Left cardiac atrium (tissue), 4 donors: ENCODE results near the gene NXPH4. TPM values are rescaled to one million over a fixed set of nuclear protein-coding genes. Genes with fewer than 3 reads are reported as not detected.

Source experiments
- ATAC-seq, 2 donors: fragments of 200-7000 bp; cut with Tn5 transposase; one replicate each; pipeline ENCODE4 v1.9.1; 2020; ENCODE audit warnings: mild to moderate bottlenecking in 2 of 2, moderate library complexity in 2 of 2
- DNase-seq: peaks from one replicate; pipeline ENCODE4 v3.0.0-alpha.2; 2020
- intact Hi-C, 2 donors: fragments of 100-400 bp; cut with DNase I; formaldehyde crosslinking; loops; one replicate each; pipeline versions ENCODE4 v1.14.1 to v1.15.1; 2022 to 2023
- total RNA-seq, 2 donors: library from RNA; stranded (reverse); fragmentation: NEBNext Ultra II Directional; extraction: Animal tissue kit (Norgen Biotek cat#: 25700); gene quantifications; one replicate each; pipeline ENCODE4 v1.2.1, GENCODE V29; 2021
- donor health status: DM: no; HTN: yes; CAD: no.
- donor health status: DM: no; HTN: yes; CAD: no; lungs with severe emphysema.
- donor health status: DM: yes; HTN: yes; CAD: no.
- donor health status: Dilated cardiomyopathy.

NXPH4 gene
- total RNA-seq, 2 donors from 2014 or later = 0.50 to 2.1 TPM

DNA sequence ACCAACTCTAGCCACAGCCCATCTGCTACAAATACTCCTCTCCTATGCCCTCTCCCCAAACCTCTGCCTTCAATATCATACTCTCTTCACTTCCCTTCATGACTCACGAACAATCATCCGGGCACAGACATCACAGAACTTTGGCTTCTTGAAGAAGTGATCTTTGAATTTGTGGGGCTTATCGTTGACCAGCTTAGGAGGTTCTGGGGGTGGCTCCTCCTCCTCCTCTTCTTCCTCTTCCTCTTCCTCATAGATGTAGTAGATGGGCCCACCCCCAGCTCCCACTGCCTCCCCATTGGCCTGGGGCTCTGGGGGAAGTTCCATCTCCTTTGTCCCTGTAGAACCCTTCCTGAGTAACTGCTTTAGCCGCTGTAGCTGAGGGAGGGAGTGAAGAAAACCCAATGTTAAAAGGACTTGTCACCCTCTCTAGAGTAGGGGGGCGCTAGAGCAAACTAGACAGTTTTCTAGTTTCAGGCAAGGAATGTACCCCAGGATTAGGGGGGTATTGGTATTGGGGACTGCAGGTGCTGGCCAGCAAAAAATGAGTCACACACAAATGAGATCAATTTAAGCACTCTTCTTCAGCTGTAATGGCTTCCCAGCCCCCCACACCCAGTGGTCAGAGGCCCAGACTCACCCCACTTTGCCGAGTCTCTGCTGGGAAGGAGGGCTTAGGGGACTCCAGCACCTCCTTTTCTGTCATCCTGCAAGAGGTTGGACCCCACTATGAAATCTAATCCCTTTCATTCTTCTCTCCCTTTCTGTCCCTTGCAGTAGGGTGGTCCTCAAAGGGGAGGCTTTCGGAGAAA lies 32.5 kb downstream of the NXPH4 start:
- ATAC-seq (peak in 1 of 2 donors; percentile 40), DNase-seq (no peak)
- intact Hi-C loops = no loop called here

DNA sequence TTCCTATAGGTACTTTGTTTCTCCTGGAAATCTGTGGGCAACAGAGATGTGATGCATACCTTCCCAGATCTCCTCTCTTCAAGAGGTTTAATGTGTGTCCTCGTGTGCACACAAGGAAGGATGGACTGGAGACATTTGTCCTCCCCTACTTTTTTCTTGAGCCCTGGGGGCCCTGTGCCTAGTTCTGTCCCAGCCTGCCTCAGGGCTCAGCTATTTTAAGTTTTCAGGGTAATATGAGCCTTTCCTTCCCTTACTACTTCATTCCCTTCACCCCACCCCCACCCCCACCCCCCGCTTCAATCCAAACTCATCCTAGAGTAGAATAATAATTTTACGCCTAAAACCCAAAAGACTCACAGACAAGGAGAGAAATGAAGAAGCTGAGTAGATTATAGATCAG lies 33.9 kb downstream of the NXPH4 start:
- DNase-seq (no peak), ATAC-seq (no peak)
- intact Hi-C loops = no loop called here

DNA sequence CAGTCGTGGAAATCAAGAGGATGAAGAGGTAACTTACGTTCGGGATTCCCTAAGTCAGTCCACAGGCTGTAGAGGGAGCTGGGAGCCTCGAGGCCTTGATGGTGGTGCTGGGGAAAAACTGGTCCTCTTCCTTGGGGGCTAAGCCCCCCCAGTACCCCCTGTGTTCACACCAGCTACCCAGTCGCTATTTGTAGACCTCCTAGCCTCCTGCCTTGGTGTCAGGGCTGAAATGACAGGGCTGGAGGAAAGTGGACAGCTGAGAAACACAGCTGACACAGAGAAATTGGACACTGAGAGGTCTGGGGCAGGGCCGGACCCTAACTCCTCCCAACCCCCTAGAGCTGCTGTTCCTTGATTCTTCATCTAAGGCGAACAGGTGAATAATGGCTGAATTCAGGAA lies 34.4 kb downstream of the NXPH4 start, which contains the start of gene STAC3:
Gene STAC3, minus strand, starts transcription at position 232 of the 400 bp plus-strand sequence. CDS start 1,551 bp downstream, outside the sequence.
- intact Hi-C loops = no loop called here
- ATAC-seq (no peak), DNase-seq (no peak)

DNA sequence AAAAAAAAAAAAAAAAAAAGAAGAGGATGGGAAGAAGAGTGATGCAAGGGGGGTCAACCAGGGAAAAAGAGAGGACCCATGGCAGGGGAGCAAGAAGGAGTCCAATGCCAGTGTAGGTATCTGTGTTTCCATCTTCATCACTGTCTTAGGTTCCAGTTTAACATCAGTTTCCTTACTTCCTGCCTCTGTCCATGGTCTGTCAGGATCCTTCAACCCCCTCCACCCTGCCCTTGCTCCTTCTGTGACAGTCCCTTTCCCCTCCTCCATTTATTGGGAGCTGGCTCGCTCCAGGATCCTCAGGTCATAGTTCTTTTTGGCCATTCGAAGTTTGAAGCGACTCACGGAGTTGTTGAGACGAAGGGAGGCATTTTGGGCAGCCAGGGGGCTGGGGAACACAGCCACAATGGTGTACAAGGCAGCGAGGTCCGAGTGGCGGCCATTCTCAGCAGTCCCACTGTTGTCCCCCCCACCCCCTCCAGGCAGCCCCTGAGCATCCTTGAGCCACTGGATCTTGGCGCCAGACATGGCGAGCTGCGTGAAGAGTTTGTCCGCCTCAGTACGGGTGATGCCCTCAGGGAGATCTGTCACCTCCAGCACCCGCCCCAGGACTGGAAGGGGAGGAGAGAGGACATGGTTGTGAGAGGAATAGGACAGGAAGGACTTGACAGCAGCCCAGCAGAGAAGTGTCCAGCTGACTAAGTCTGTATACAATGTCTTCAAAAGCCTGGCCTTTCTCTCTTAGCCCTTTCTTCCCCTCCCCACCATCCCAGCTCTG lies 38.1 kb downstream of the NXPH4 start:
- intact Hi-C loops = no loop called here
- DNase-seq (no peak), ATAC-seq (no peak)

DNA sequence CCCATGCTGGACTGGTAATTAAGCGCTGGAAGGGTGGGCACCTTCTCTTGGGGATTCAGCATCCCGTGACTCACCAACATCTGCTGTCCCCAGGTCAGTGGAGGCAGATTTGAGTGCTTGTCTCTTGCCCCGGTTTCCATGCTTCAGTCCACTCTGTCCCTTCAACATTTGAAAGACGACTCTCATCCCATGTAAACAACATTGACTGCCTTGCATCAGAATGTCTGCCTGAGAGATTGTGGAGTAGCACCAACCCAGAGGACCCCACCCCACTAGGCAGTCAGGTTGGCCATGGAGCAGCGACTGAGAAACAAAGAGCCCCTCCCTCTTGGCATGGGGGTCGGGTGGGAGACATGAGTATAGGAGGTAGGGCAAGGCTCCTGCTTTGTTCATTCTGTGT lies 39.3 kb downstream of the NXPH4 start:
- ATAC-seq (no peak), DNase-seq (no peak)
- intact Hi-C loops = no loop called here

DNA sequence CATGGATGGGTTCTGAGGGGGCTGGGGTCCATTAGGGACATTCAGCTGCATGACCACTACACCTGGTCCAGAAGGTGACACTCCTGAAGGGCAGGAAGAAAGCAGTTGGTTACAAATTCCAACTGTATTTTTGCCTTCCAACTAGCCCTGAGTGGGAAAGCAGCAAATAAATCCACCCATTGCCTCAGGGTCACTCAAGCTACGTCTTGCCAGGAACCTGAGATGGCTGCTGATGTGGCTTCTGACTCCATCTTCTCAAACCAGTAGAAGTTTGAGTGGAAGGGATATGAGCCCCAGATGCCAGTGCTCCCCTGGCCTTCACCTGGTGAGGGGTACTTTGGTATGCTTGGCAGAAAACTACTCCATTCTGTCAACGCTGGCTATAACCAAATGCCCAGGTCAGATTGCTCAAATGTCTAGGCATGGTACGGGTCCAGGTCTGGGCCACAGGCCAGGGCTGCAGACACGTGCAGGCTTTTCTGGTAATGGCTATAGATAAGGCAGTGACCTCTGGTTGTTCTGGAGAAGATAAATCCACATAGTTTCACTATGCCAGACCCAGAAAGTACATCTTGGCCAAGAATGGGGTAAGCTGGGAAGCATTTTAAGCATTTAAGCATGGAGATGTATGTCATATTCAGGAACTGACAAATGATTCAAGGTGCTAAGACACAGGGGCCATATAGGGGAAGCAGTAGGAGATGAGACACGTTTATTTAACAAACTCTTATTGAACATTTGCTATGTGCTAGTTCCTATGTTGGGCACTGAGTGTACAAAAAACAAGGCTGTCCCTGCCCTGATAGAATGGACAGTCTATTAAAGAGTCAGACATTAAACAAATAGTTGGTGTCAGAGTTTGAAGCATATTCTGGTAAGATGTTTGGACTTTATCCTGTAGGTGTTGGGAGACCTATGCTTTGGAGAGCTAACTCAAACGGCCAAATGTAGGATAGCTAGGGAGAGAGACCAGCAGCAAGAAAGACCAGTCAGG lies 42.7 kb downstream of the NXPH4 start:
- intact Hi-C loops = no loop called here
- ATAC-seq (peak; percentile 78 to 83), DNase-seq (peak; percentile 63)

DNA sequence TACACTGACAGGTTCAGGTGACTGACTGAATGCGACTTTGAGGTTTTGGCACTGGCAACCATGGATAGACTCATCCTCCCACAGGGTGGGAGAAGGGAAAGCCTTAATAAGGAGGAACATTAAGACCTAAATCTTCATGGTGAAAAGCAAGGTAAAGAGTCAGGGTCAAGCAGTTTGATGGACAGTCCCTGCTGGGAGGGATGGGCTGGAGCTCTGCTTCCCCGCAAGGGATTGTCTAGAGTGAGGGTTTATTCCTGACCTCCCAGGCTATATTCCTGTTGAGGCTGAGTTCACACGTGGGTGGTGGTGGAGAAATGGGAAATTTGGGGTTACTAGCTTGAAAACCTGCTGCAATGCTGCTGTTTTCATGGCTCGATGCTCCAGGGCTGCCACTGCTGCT lies 43.8 kb downstream of the NXPH4 start:
- no peak for DNase-seq
- no peak for ATAC-seq
- intact Hi-C loops = loop anchor here in 1 of 2 donors (5.0 kb wide), 1 partner anchor 192 kb away; no protein-coding TSS in a partner anchor

DNA sequence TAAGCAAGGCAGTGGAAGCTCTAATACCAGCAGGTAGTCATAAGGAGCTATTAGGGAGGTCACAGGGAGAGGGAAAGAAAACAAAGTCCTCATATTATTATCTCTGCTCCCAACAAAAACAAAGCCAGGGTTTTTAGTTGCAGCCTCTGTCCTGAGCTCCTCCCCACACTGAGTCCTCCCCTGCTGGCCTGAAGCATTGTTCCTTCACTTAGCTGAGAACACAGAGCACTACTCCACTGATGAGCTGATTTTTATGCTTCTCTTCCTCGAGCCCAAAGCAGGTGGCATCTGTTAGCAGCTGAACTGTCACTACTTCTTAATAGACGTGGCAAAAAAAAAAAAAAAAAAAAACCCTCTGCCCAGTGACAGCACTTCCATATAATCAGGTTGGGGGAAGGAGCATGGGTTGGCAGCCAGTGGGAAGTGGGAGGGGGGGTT lies 44.9 kb downstream of the NXPH4 start:
- DNase-seq (no peak), ATAC-seq (peak; percentile 19 to 24)
- intact Hi-C loops = loop anchor here in 1 of 2 donors (5.0 kb wide), 1 partner anchor 191 kb away; no protein-coding TSS in a partner anchor

DNA sequence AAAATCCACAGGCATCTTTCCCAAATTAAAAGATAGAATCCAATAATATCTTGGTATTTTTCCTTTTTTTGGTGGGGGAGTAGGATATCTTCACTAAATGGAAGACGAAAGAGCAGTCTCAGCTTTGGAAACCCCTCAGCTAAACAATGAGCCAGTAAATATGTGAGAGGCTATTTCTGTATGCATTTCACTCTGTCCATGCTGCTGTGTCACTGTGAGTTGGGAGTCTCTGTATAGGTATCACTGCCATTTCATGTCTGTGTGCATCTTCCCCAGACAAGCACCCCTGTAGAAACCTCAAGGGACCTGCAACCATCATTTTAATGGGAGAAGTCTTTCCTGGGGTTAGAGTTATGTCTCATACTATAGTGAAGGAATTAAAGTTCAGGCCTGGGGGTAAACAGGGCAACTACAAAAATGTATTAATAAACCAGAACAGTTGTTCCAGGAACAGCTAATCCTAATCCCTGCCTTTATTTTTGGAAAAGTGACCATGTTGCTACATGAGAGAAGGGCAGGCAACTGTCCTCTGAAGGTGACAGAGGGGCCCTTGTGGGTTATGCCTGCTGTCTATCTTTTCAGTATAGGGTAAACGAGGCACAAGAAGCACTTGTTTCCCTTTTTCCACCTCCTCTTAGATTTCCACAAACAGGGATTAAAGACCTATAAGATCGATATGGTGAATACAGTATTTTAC lies 45.7 kb downstream of the NXPH4 start:
- DNase-seq = no peak
- intact Hi-C loops = loop anchor here in 1 of 2 donors (5.0 kb wide), 1 partner anchor 190 kb away; no protein-coding TSS in a partner anchor
- ATAC-seq = no peak

DNA sequence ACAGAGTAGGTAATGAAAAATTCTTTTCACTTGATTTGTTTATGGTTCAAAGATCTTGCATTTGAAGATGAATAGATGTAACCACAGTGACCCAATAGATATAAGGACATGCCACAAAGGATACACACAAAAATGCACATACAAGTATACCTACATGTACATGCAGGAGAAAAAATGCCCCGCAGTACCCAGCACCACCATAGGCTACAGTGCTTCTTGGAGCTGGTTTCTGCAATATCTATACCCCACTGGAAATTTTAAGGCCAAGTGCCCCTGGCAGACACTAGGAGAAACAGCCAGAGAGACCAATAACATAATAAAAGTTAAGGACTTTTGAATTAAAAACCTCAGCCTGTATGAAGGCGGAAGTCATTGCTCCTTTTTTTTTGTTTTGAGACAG lies 46.5 kb downstream of the NXPH4 start:
- ATAC-seq (no peak), DNase-seq (no peak)
- intact Hi-C loops = loop anchor here in 1 of 2 donors (5.0 kb wide), 1 partner anchor 189 kb away; no protein-coding TSS in a partner anchor

DNA sequence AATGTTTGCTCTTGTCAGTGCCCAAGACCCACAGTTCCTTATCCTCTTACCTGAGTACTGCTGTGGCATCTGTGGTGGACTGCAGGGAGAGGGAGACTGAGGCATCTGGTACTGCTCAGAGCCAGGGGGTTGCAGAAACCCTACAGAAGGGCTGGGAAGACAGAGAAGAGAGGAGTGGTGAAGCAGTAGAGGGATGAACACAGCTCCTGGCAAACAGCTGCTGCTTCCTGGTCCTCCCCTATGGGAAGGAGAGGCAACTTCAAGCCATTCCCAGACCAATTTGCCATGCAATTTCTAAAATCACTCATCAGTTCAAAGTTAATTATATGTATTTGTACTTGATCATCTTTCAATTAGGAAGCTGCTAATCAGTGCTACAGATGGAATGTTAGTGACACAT lies 50.1 kb downstream of the NXPH4 start:
- ATAC-seq (no peak), DNase-seq (no peak)
- intact Hi-C loops = no loop called here

DNA sequence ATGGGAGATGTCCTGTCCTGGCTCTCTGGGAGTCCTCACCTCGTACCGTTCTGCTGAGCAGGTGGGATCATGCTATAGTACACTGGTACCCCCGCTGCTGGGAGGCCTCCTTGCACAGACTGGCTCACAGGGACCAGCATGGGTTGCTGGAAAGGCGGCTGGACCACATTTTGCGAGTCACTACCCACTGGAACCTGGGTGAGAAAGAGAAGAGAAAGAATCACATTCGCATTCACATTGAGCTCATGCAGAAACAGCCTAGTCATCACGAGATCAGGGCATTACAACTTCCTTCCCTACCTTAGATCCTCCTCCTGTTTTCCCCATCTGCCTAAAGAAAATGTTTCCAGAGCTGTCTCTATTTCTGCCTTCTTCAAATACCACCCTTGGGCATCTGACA lies 51.7 kb downstream of the NXPH4 start:
- DNase-seq (no peak), ATAC-seq (no peak)
- intact Hi-C loops = no loop called here

DNA sequence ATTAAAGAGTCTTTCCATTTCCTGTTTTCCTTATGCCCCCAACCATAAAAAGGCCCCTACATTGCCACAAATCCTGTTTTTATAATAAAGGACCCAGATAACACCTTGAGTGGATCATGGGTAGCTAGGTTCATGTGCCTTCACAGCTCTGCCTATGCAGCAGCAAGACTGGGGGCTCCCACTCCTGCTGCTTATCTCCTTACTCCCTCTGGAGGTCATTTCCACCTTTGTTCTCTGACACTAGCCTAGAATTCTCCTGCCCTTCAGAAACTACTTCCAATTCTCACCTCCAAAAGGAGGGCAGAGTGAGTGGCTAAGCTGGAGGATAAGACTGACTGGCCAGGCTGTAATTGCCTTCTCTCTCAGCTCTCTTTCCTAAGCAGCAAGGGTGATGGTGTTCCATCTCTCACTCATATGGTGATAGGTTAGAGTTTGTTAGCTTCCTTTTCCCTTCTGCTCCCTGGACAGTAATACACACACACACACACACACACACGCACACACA lies 54.4 kb downstream of the NXPH4 start:
- DNase-seq (no peak), ATAC-seq (no peak)
- intact Hi-C loops = no loop called here

DNA sequence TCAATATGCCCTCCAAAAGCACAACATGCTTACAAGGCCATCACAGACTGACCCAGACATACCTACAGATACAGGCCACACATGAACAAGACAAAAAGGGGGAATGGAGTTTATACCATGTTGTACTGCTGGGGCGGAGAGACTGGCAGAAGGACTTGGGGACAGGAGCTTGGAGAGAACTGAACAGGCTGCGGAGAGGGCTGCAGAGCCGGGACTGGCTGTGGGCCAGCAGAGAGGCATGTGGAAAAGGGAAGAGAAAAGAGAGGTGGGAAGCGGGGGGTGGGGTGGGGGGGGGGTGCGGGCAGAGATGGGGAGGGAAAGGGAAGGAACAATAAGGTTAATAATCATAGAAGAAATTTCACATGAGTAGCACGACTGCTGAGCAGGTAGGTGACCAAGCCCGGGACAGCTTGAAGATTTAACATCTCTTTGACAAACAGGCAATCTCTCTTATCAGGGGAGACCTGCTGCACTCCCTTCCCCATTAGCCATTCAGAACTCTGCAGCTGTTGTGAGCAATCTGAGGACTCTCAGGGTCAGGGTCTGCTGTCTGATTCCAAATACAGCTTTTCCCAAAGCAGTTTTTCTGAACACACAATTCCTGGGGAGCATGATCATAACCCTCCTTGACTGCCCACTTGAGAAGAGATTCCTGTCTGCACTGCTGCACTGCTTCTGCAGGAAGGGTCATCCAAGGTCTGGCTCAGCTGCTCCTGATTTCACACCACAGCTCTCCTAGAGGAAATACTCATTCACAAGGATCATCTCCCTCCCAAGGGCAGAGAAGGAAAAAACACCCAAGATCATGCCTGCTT lies 56.0 kb downstream of the NXPH4 start:
- DNase-seq = no peak
- ATAC-seq = peak; percentile 67 to 74
- intact Hi-C loops = no loop called here

DNA sequence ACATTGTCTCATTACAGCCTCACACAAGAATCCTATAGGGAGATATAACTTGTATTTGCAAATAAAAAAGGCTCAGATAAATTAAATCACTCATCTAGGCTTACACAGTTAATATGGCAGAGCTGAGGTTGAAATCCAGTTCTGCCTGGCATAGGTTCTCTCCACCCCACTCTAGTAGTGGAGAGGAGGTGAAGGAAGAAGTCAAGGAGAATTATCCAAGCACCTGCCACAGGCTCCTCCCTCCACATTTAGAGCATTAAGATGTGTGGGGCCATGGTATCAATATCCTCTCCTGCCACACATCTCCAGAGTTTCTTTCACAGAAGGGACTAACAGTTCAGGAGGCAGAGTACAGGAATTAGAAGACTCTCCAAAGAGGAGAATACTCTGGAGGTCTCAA lies 56.9 kb downstream of the NXPH4 start:
- ATAC-seq (no peak), DNase-seq (no peak)
- intact Hi-C loops = no loop called here
